ENCODE measurements around the gene RNF212.
"Not testable (repeated sequence)": the region's sequence is repeated elsewhere in the genome, so short reads cannot be mapped to it uniquely, and the experiment has no call there.

RNF212 gene

GRCh38 chr4:1065732-1066131 lies 47.6 kb downstream of the RNF212 start:
- no peak for DNase-seq (ENCODE audit: low read depth in 2 of 2)

- DNase-seq (ENCODE audit: low read depth in 2 of 2): no peak
These were observed 50.9 kb downstream of the RNF212 start for GRCh38 chr4:1062419-1062818.

- DNase-seq (ENCODE audit: low read depth in 2 of 2): no peak
These were observed 51.6 kb downstream of the RNF212 start for GRCh38 chr4:1061760-1062159.

GRCh38 chr4:1061056-1061700 lies 52.2 kb downstream of the RNF212 start:
- DNase-seq (ENCODE audit: low read depth in 2 of 2): no peak

GRCh38 chr4:1060621-1061020 lies 52.7 kb downstream of the RNF212 start:
- no peak for DNase-seq (ENCODE audit: low read depth in 2 of 2)

- DNase-seq (ENCODE audit: low read depth in 2 of 2): no peak
These were observed 53.2 kb downstream of the RNF212 start for GRCh38 chr4:1060121-1060520.

GRCh38 chr4:1058997-1059665 lies 54.2 kb downstream of the RNF212 start:
- no peak for DNase-seq (ENCODE audit: low read depth in 2 of 2)

GRCh38 chr4:1058198-1058996 lies 55.0 kb downstream of the RNF212 start:
- DNase-seq (ENCODE audit: low read depth in 2 of 2): no peak

- DNase-seq (ENCODE audit: low read depth in 2 of 2): no peak
These were observed 56.0 kb downstream of the RNF212 start for GRCh38 chr4:1057403-1057745.

GRCh38 chr4:1056671-1057402 lies 56.5 kb downstream of the RNF212 start:
- DNase-seq (ENCODE audit: low read depth in 2 of 2): no peak

- peak; percentile 59 to 69 for DNase-seq (ENCODE audit: low read depth in 2 of 2)
These were observed 57.4 kb downstream of the RNF212 start for GRCh38 chr4:1055721-1056590.

GRCh38 chr4:1055243-1055701 lies 58.1 kb downstream of the RNF212 start:
- not testable (repeated sequence) for DNase-seq (ENCODE audit: low read depth in 2 of 2)

GRCh38 chr4:1054696-1055242 lies 58.6 kb downstream of the RNF212 start:
- not testable (repeated sequence) for DNase-seq (ENCODE audit: low read depth in 2 of 2)

GRCh38 chr4:1053891-1054290 lies 59.5 kb downstream of the RNF212 start:
- not testable (repeated sequence) for DNase-seq (ENCODE audit: low read depth in 2 of 2)

GRCh38 chr4:1053080-1053661 lies 60.2 kb downstream of the RNF212 start:
- DNase-seq (ENCODE audit: low read depth in 2 of 2): no peak

- no peak for DNase-seq (ENCODE audit: low read depth in 2 of 2)
These were observed 61.1 kb downstream of the RNF212 start for GRCh38 chr4:1052231-1052671.

GRCh38 chr4:1051472-1051871 lies 61.9 kb downstream of the RNF212 start:
- no peak for DNase-seq (ENCODE audit: low read depth in 2 of 2)

- DNase-seq (ENCODE audit: low read depth in 2 of 2): no peak
These were observed 62.7 kb downstream of the RNF212 start for GRCh38 chr4:1050486-1051213.

- DNase-seq (ENCODE audit: low read depth in 2 of 2): no peak
These were observed 63.8 kb downstream of the RNF212 start for GRCh38 chr4:1049591-1049905.
